ENCODE results near the gene MIP. TPM values are rescaled to one million over a fixed set of nuclear protein-coding genes. Genes with fewer than 3 reads are reported as not detected.

Gene MIP
- total and polyA plus RNA-seq, 10 of the 15 experiments (the other 5 are each of a cell fraction or from before 2014, with no cell fraction given) = 0.04 to 0.18 (median 0.11) TPM; not detected in 3

GRCh38 chr12:56468216-56469006, 14.0 kb upstream of the MIP start, which contains the start of gene SPRYD4 (continued):
- TF ChIP-seq REST (IDR thresholded peaks at IDR 0.05; ENCODE audit: low read depth, low read length) (no peak; the same call in 1 of the 2 replicates), SUZ12 (IDR thresholded peaks at IDR 0.05; ENCODE audit: unreplicated experiment) (no peak), RFX5 (IDR thresholded peaks at IDR 0.05; ENCODE audit: low read depth, low read length) (0 out of 2 replicates have a peak, but pooled peaks have one; percentile 21), CREB1 (IDR thresholded peaks at IDR 0.05; ENCODE audit: low read depth) (peak; percentile 99), MTA2 (IDR thresholded peaks at IDR 0.05; ENCODE audit: low read depth) (peak; percentile 16; the same call in 1 of the 2 replicates), JUND (IDR thresholded peaks at IDR 0.05; ENCODE audit: low read depth, low read length) (no peak), RUNX3 (IDR thresholded peaks at IDR 0.05; ENCODE audit: low read length) (peak; percentile 94), EZH2 (IDR thresholded peaks at IDR 0.05; ENCODE audit: borderline replicate concordance, control insufficient read depth, low read depth, low read length) (no peak), ZNF24 (IDR thresholded peaks at IDR 0.05) (0 out of 2 replicates have a peak, but pooled peaks have one; percentile 15), TCF7 (IDR thresholded peaks at IDR 0.05; ENCODE audit: borderline replicate concordance) (no peak), IRF5 (IDR thresholded peaks at IDR 0.05; ENCODE audit: borderline replicate concordance) (no peak), NFIC (IDR thresholded peaks at IDR 0.05; ENCODE audit: low read depth, low read length) (no peak), ZNF622 (IDR thresholded peaks at IDR 0.05) (no peak), USF1 (IDR thresholded peaks at IDR 0.05; ENCODE audit: borderline replicate concordance, extremely low read length, insufficient read depth, low read depth, low read length) (peak; percentile 92), PML (IDR thresholded peaks at IDR 0.05; ENCODE audit: low read length) (peak; percentile 88), ELK1 (IDR thresholded peaks at IDR 0.05; ENCODE audit: low read depth, low read length) (no peak), SUPT20H (IDR thresholded peaks at IDR 0.05; ENCODE audit: borderline replicate concordance, control insufficient read depth, low read depth, low read length) (no peak), ASH2L (IDR thresholded peaks at IDR 0.05; ENCODE audit: borderline replicate concordance, low read depth) (no peak)

Data from GM12878 (cell line).